ENCODE measurements around the gene IGF1. TPM values are rescaled to one million over a fixed set of nuclear protein-coding genes. Genes with fewer than 3 reads are reported as not detected.
"Not testable (repeated sequence)": the region's sequence is repeated elsewhere in the genome, so short reads cannot be mapped to it uniquely, and the experiment has no call there.

IGF1 gene
- total RNA-seq, 1 donor from 2014 or later: 1.4 TPM

GRCh38 chr12:102459314-102459713 lies 21.0 kb downstream of the IGF1 start:
- peaks cover 2% of the 10 kb centered on the region for H3K9me3 Mint-ChIP-seq (ENCODE audit: low read depth)
- H3K4me1 Mint-ChIP-seq (ENCODE audit: low read depth): peaks cover 17% of the 10 kb centered on the region
- no peaks in the 10 kb centered on the region for H3K36me3 Mint-ChIP-seq (ENCODE audit: low read depth)
- no peak for TF ChIP-seq CTCF (IDR thresholded peaks at IDR 0.05)
- H3K27ac Mint-ChIP-seq (ENCODE audit: unreplicated experiment): no peak overlapping the region
- no peak for DNase-seq (ENCODE audit: low spot score)
- no peak overlapping the region for H3K4me3 Mint-ChIP-seq (ENCODE audit: unreplicated experiment)
- H3K27me3 Mint-ChIP-seq (ENCODE audit: low read depth): peaks cover 23% of the 10 kb centered on the region

- no peak overlapping the region for H3K27ac Mint-ChIP-seq (ENCODE audit: unreplicated experiment)
- H3K27me3 Mint-ChIP-seq (ENCODE audit: low read depth): peaks cover 18% of the 10 kb centered on the region
- H3K9me3 Mint-ChIP-seq (ENCODE audit: low read depth): peaks cover 2% of the 10 kb centered on the region
- TF ChIP-seq CTCF (IDR thresholded peaks at IDR 0.05): no peak
- DNase-seq (ENCODE audit: low spot score): no peak
- H3K4me3 Mint-ChIP-seq (ENCODE audit: unreplicated experiment): no peak overlapping the region
- H3K36me3 Mint-ChIP-seq (ENCODE audit: low read depth): no peaks in the 10 kb centered on the region
- no peaks in the 10 kb centered on the region for H3K4me1 Mint-ChIP-seq (ENCODE audit: low read depth)
These were observed 25.3 kb downstream of the IGF1 start for GRCh38 chr12:102454808-102455760.

- Mint-ChIP-seq H3K4me3 (ENCODE audit: unreplicated experiment) (no peak overlapping the region), H3K4me1 (ENCODE audit: low read depth) (no peaks in the 10 kb centered on the region)
These were observed 26.0 kb downstream of the IGF1 start for GRCh38 chr12:102454330-102454729.

GRCh38 chr12:102452605-102453004 lies 27.8 kb downstream of the IGF1 start:
- H3K4me1 Mint-ChIP-seq (ENCODE audit: low read depth): no peaks in the 10 kb centered on the region
- no peak for DNase-seq (ENCODE audit: low spot score)
- no peak for TF ChIP-seq CTCF (IDR thresholded peaks at IDR 0.05)
- peaks cover 2% of the 10 kb centered on the region for H3K9me3 Mint-ChIP-seq (ENCODE audit: low read depth)
- no peak overlapping the region for H3K4me3 Mint-ChIP-seq (ENCODE audit: unreplicated experiment)
- H3K36me3 Mint-ChIP-seq (ENCODE audit: low read depth): no peaks in the 10 kb centered on the region
- H3K27me3 Mint-ChIP-seq (ENCODE audit: low read depth): peaks cover 11% of the 10 kb centered on the region
- H3K27ac Mint-ChIP-seq (ENCODE audit: unreplicated experiment): no peak overlapping the region

More at GRCh38 chr12:102454330-102454729, 26.0 kb downstream of the IGF1 start:
- no peak for DNase-seq (ENCODE audit: low spot score)
- no peak for TF ChIP-seq CTCF (IDR thresholded peaks at IDR 0.05)
- peaks cover 14% of the 10 kb centered on the region for H3K27me3 Mint-ChIP-seq (ENCODE audit: low read depth)
- H3K9me3 Mint-ChIP-seq (ENCODE audit: low read depth): peaks cover 2% of the 10 kb centered on the region
- no peak overlapping the region for H3K27ac Mint-ChIP-seq (ENCODE audit: unreplicated experiment)
- no peaks in the 10 kb centered on the region for H3K36me3 Mint-ChIP-seq (ENCODE audit: low read depth)

- not testable (repeated sequence) for H3K4me3 Mint-ChIP-seq (ENCODE audit: unreplicated experiment); H3K27ac Mint-ChIP-seq (ENCODE audit: unreplicated experiment); H3K36me3 Mint-ChIP-seq (ENCODE audit: low read depth); H3K27me3 Mint-ChIP-seq (ENCODE audit: low read depth); DNase-seq (ENCODE audit: low spot score); H3K4me1 Mint-ChIP-seq (ENCODE audit: low read depth)
- H3K9me3 Mint-ChIP-seq (ENCODE audit: low read depth): peaks cover 22% of the 10 kb centered on the region
These were observed 31.3 kb downstream of the IGF1 start for GRCh38 chr12:102449018-102449417.

- H3K9me3 Mint-ChIP-seq (ENCODE audit: low read depth): peaks cover 22% of the 10 kb centered on the region
- not testable (repeated sequence) for H3K27me3 Mint-ChIP-seq (ENCODE audit: low read depth); H3K4me3 Mint-ChIP-seq (ENCODE audit: unreplicated experiment)
These were observed 32.9 kb downstream of the IGF1 start for GRCh38 chr12:102447426-102447825.

More at GRCh38 chr12:102447426-102447825, 32.9 kb downstream of the IGF1 start:
- not testable (repeated sequence) for H3K27ac Mint-ChIP-seq (ENCODE audit: unreplicated experiment); DNase-seq (ENCODE audit: low spot score); H3K36me3 Mint-ChIP-seq (ENCODE audit: low read depth); H3K4me1 Mint-ChIP-seq (ENCODE audit: low read depth)

Measured in chondrocyte (in vitro differentiated cells).